ENCODE results near the gene FOXE3.

- TF ChIP-seq, protein P1, sequence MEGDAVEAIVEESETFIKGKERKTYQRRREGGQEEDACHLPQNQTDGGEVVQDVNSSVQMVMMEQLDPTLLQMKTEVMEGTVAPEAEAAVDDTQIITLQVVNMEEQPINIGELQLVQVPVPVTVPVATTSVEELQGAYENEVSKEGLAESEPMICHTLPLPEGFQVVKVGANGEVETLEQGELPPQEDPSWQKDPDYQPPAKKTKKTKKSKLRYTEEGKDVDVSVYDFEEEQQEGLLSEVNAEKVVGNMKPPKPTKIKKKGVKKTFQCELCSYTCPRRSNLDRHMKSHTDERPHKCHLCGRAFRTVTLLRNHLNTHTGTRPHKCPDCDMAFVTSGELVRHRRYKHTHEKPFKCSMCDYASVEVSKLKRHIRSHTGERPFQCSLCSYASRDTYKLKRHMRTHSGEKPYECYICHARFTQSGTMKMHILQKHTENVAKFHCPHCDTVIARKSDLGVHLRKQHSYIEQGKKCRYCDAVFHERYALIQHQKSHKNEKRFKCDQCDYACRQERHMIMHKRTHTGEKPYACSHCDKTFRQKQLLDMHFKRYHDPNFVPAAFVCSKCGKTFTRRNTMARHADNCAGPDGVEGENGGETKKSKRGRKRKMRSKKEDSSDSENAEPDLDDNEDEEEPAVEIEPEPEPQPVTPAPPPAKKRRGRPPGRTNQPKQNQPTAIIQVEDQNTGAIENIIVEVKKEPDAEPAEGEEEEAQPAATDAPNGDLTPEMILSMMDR (IDR thresholded peaks at IDR 0.05 in 4 of 5, conservative IDR thresholded peaks at IDR 0.05 in 1 of 5): no peak
- TF ChIP-seq POLR2A (IDR thresholded peaks at IDR 0.05): no peak
Measured at GRCh38 chr1:47411436-47411835, 4.6 kb upstream of the FOXE3 start.

Measured in gastrocnemius medialis (tissue), 4 donors.